HG03565 (cell line): ENCODE measurements around the gene PROZ.

Experiments
- ATAC-seq: cut with Tn5 transposase; IDR thresholded peaks from one replicate; pipeline ENCODE4 v1.9.1; 2021; ENCODE audit warnings: mild to moderate bottlenecking, moderate library complexity; ENCODE audit not compliant: unreplicated experiment

Gene PROZ

GRCh38 chr13:113140677-113141600 is 17.5 kb upstream of the PROZ start:
- no peak for ATAC-seq

DNA sequence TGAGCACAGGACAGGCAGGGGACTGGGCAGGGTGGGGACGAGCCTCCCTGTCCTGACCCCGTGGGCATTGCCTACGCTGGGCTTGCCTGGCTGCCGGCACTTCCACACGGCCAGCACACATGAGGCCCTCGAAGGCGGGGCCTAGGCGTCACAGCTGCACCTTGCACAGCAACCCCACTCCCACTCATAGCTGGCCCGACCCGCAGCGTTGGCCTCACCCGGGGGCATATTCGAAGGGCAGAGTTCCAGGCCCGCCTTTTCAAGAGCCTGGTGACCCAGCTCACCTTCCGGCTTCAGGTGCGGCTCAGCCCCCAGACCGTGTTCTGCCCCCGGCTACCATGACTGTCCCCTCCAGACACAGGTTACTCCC is 16.9 kb upstream of the PROZ start:
- ATAC-seq, result no peak

GRCh38 chr13:113142876-113143275 is 15.6 kb upstream of the PROZ start:
- ATAC-seq, result no peak

GRCh38 chr13:113143466-113144254 is 14.8 kb upstream of the PROZ start:
- no peak for ATAC-seq

DNA sequence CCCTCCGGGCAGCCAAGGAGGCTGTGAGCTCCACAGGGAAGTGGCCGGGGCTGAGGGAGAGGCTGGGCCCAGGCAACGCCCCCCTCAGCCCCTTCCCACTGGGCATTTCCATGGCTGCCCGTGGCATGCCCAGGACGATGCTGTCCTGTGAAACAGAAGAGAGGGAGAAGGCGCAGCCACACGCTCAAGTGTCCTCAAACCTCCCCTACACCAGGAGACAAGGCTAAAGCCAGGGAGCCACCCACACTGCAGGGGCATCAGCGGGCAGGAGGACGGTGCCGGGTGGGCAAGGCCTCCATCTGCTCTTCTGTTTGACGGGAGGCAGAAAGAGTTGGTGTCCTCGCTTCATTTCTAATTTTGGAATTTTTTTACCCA is 14.2 kb upstream of the PROZ start:
- ATAC-seq, result no peak

DNA sequence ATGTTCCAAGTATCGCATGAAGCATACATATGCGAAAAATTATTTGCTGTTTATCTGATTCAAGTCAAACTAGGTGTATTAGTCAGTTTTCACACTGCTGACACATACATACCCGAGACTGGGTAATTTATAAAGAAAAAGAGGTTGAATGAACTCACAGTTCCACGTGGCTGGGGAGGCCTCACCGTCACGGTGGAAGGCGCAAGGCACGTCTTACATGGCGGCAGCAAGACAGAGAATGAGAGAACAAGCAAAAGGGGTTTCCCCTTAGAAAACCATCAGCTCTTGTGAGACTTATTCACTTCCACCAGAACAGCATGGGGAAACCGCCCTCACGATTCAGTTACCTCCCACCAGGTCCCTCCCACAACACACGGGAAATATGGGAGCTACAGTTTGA is 13.0 kb upstream of the PROZ start:
- no peak for ATAC-seq

DNA sequence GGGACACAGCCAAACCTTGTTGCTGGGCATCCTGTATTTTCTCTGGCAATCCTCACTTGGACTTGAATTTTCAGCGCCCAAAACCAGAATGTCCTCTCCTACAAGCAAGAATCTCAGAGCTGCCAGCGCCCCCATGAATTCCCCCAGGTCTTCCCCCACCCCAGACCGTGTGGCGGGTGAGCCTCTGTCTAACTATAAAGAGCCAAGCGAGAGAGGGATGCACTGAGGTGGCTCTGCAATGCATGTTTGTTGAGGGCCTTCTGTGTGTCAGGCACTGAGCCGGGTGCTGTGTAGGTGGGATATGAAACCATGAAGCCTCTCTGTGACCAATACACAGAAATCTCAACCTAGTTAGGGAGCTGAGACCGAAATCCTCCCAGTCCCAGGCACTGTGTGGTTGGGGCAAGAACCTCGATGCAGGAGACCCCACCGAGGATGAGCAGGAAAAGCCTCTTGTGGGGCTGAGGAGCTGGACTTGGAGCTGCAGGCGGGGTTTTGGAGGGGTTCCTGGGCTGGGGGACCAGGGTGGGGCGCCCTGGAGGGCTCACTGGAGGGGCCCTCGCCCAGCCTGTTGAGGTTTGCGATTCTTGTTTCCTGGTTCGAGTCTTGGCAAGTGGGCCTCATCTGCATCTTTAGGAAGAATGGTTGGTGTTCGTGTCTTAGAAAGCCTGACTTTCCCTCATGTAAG is 12.4 kb upstream of the PROZ start:
- no peak for ATAC-seq

- no peak for ATAC-seq
Observed at GRCh38 chr13:113146750-113147149, 11.7 kb upstream of the PROZ start.

DNA sequence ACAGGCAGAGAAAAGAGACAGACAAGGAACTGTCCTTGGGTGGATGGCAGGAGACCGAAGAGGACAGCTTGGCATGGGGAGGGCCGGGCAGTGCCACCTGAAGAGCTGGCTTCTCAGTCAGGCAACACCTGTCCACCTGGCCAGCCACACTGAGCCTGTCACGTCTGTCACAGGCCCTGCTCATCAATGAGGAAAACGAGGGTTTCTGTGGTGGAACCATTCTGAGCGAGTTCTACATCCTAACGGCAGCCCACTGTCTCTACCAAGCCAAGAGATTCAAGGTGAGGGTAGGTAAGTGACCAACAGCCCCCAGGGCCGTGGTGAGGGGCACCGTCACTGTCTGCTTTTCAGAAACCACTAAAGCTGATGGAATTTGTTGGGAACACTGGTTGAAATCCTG is 11.2 kb upstream of the PROZ start:
- no peak for ATAC-seq

- ATAC-seq, result no peak
Observed at GRCh38 chr13:113148407-113148806, 10.0 kb upstream of the PROZ start.

GRCh38 chr13:113148940-113149503 is 9.4 kb upstream of the PROZ start:
- no peak for ATAC-seq

DNA sequence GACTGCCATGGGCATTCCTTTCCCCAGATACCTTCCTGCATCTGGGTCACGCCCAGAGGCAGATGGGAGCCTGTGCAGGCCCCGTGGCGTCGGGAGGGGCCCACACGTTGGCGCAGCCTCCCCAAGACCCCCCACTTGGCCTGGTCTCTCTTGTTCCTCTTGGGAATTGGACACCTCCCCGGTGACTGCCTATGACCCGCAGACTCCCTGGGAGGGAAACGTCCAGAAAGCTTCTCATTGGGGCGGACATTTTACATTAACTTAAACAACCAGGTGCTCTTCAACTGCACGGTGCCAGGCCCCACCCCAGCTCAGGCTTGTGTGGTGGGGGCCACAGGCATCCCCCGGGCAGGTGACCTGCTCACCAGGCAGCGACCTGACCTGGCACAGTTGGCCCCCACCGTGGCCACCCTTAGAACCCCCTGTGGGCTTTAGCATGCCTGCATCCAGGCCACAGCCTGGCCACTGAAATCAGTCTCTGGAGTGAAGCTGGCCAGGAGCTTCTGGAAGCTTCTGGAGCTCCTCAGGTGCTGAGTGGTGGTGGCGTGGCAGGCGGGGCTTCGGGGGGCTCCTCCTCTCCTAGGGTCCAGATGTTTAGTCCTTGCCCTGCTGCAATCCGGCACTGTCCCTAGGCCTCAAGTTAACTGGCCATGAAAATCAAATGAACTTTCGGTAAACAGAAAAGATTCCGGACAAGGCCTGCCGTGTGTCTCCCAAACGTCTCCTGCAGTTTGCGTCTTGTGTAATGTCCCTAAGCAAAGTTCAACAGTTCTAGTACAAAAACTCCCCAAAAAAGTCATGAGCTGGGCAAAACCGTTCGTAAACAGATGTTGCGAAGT is 8.5 kb upstream of the PROZ start:
- no peak for ATAC-seq

DNA sequence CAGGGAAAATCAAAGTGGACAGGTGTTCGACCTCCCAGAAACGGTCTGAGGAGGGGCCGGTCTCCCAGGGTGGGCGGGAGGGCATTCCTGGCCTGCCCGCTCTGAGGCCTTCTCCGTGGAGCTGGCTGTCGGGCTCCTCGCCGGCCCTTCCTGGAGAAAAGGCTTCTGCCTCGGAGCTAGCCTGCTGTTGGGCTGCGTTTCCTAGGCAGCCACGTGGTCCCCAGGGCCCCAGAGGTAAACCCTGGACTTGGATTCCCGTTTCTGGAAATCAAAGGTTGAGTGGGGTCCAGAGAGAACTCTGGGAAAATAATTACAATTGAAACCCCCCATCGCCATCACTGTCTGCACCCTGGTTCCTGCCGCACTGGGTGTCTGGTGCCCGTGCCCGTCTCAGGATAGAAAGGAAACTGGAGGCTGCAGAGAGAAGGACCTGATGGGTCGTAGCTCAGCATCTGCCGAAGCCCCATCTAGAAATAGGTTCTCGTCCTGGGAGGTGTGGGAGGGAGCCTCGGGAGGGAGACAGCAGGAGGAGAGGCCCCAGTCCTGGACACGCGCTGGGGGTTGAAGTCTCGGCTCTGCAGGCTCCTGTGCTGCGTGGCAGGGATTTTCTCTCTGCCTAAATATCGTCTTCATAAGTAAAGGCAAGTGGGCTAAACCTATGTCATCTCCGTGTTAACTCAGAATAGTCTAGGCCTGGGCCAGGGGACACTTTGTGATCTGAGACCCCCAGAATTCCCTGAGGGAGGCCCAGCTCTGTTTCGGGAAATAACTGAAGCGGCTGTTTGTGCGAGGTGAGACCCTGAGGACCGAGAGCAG is 7.7 kb upstream of the PROZ start:
- no peak for ATAC-seq

GRCh38 chr13:113151745-113152690 is 6.4 kb upstream of the PROZ start:
- no peak for ATAC-seq

GRCh38 chr13:113152691-113152983 is 5.8 kb upstream of the PROZ start:
- no peak for ATAC-seq

DNA sequence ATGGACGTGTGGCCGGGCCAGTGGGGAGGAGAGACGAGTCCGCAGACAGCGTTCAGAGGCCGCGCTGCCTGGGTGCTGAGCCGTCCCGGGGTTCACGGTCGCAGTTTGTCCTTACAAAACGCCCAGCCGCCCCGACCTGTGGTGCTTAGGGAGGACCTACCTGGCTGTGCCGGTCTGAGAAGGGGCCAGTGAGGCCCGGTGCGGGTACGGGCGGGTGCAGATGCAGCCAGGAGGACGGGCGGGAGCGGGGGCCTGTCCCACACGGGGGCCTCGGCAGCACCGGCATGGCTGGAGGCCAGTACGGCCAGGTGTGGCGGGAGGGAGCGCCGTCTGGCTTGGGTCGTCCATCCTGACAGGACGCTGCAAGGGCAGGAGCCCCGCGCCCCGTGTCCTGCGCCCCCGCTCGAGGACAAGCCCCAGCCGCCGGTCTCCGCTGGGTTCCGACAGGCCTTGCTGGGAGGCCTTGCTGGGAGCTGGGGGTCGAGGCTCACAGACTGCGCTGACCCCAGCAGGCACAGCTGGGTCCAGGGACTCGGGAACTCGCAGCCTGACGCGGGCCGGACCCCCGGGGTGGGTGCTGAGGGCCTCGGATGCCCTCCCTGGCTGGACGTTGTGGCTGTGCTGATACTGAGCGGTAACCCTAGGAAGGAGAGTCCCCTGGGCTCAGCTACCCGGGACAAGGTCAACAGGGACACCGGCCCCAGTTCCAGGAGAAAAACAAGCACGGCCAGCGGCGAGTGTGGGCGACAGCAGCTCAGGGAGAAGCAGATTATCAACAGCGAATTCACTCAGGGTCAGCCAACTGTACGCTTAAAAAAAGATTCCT is 5.3 kb upstream of the PROZ start:
- ATAC-seq, result peak; percentile 25

DNA sequence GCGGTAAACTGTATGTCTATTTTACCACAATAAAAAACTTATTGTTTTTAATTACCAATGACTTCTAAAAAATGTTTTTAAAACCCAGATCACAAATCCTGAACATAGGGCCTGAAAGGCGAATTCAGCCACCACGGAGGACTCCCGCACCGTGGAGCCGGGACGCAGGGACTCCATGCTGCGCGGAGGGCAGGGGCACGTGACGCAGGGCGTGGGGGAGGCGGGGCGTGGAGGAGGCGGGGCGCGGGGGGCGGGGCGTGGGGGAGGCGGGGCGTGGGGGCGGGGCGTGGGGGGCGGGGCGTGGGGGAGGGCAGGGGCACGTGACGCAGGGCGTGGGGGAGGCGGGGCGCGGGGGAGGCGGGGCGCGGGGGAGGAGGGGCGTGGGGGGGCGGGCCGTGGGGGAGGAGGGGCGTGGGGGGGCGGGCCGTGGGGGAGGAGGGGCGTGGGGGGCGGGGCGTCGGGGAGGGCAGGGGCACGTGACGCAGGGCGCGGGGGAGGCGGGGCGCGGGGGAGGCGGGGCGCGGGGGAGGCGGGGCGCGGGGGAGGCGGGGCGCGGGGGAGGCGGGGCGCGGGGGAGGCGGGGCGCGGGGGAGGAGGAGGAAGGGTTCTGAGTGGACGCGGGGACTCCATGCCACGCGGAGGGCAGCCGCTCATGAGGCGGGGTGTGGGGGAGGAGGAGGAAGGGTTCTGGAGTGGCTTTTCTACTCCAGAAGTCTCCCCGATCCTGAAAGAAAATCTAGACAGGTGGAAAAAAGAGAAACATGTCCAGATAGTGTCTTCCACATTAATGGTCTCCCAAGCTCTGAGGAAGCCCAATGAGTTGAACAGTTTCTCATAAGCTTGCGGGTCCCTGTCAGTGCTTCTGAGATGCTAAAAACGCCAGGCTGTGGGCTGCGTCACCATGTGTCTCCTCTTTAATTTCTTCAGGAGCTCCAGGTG is 4.4 kb upstream of the PROZ start:
- peak; percentile 38 for ATAC-seq
